HepG2 (cell line): ENCODE data around the gene GALNTL6. TPM values are rescaled to one million over a fixed set of nuclear protein-coding genes. Genes with fewer than 3 reads are reported as not detected.

Experiments used
- ATAC-seq: fragments of 200-7000 bp; cut with Tn5 transposase; 3 replicates; pipeline ENCODE4 v1.9.1; 2020; ENCODE audit warnings: mild to moderate bottlenecking, moderate library complexity
- BruUV-seq: library from RNA; stranded (reverse); fragments of 400-500 nt; replicated peaks from 2 replicates; lab custom pipeline; 2021; lab: Mats Ljungman, UMichigan
- CTCF ChIA-PET: fragments of 300-600 bp; formaldehyde crosslinking; extraction: SDS; loops from one replicate; lab custom pipeline; 2021; ENCODE audit warnings: low total read pairs, inconsistent platforms, low intra/inter-chr PET ratio; lab: Yijun Ruan, JAX
- POLR2A ChIA-PET: fragments of 350-600 bp; sonication (Branson Sonifier 250); formaldehyde crosslinking; loops from one replicate; lab custom pipeline; 2020; ENCODE audit warnings: antibody characterized with exemption, inconsistent platforms; lab: Yijun Ruan, JAX
- DNase-seq: peaks from one replicate; pipeline ENCODE4 v3.0.0-alpha.2; 2015; ENCODE audit warnings: low spot score
- FAIRE-seq: peaks from 3 replicates; lab custom pipeline; 2011; peaks lifted over from hg19 to GRCh38; lab: Jason Lieb, UNC
- H2AFZ ChIP-seq: one replicate; pipeline ENCODE4 v1.6.1; 2011; ENCODE audit warnings: low read length, inconsistent platforms
- H3K27ac ChIP-seq: fragments of 300-600 bp; 3 replicates; pipeline ENCODE4 v1.8.0; 2011; ENCODE audit warnings: mixed run types, mild to moderate bottlenecking, mixed read lengths, low read length, inconsistent platforms; ENCODE audit not compliant: insufficient read depth; ENCODE audit errors: extremely low read length
- H3K27me3 ChIP-seq, 2 experiments: fragments of 200-600 bp in 1 of 2; 2 replicates in 1 of 2; 3 replicates in 1 of 2; pipeline versions ENCODE4 v1.6.0 to v1.8.0; 2011; ENCODE audit warnings: low read length in 2 of 2, mild to moderate bottlenecking in 2 of 2, moderate library complexity in 2 of 2, inconsistent platforms in 1 of 2; ENCODE audit not compliant: insufficient read depth in 2 of 2, control insufficient read depth in 1 of 2
- H3K36me3 ChIP-seq, 2 experiments: fragments of 200-600 bp in 1 of 2; replicated peaks in 1 of 2; 2 replicates in 1 of 2; 3 replicates in 1 of 2; pipeline versions ENCODE4 v1.5.1 to v1.8.0; 2011; ENCODE audit warnings: low read length in 2 of 2, inconsistent platforms in 1 of 2; ENCODE audit not compliant: insufficient read depth in 2 of 2, control insufficient read depth in 1 of 2
- H3K4me1 ChIP-seq: 2 replicates; pipeline ENCODE4 v1.5.1; 2012; ENCODE audit warnings: low read length, inconsistent platforms; ENCODE audit not compliant: insufficient read depth
- H3K4me2 ChIP-seq: 2 replicates; pipeline ENCODE4 v1.6.0; 2011; ENCODE audit warnings: low read depth, low read length, inconsistent platforms
- H3K4me3 ChIP-seq, 3 experiments: fragments of 200-600 bp in 1 of 3; sonication (generic), shearing (Covaris generic) in 1 of 3; replicated peaks in 1 of 3; 2 replicates each; pipeline ENCODE4 v1.5.1; 2011 to 2016; ENCODE audit warnings: low read length in 3 of 3, inconsistent platforms in 2 of 3, low read depth in 2 of 3, mild to moderate bottlenecking in 2 of 3, control low read depth in 1 of 3, mixed read lengths in 1 of 3; ENCODE audit not compliant: insufficient read depth in 1 of 3
- H3K79me2 ChIP-seq: one replicate; pipeline ENCODE4 v1.6.1; 2011; ENCODE audit warnings: low read length, inconsistent platforms; ENCODE audit not compliant: insufficient read depth
- H3K9ac ChIP-seq: 2 replicates; pipeline ENCODE4 v1.6.0; 2011; ENCODE audit warnings: mild to moderate bottlenecking, low read depth, low read length, inconsistent platforms; ENCODE audit not compliant: insufficient read depth
- H3K9me3 ChIP-seq: 2 replicates; pipeline ENCODE4 v1.5.1; 2012; ENCODE audit warnings: mild to moderate bottlenecking, low read length
- H4K20me1 ChIP-seq: 2 replicates; pipeline ENCODE4 v1.6.0; 2011; ENCODE audit warnings: inconsistent platforms, mild to moderate bottlenecking, low read length, moderate library complexity; ENCODE audit not compliant: insufficient read depth
- GLI4 ChIP-seq: sonication (generic); formaldehyde crosslinking; IDR thresholded peaks from 2 replicates; pipeline ENCODE4 v1.5.1; 2020; ENCODE audit warnings: missing genetic modification reagents, mild to moderate bottlenecking, moderate library complexity, borderline replicate concordance
- HNF4G ChIP-seq, 2 experiments: sonication (generic) in 1 of 2; formaldehyde crosslinking in 1 of 2; IDR thresholded peaks; 2 replicates each; pipeline versions ENCODE4 v1.4.0 to v1.6.1; 2011 to 2020; ENCODE audit warnings: borderline replicate concordance in 2 of 2, low read depth in 2 of 2, mild to moderate bottlenecking in 2 of 2, low read length in 1 of 2, missing genetic modification reagents in 1 of 2, moderate library complexity in 1 of 2
- NCOR1 ChIP-seq: fragments of 200-600 bp; sonication (generic); IDR thresholded peaks from 2 replicates; pipeline ENCODE4 v1.7.0; 2017; ENCODE audit warnings: antibody characterized with exemption, low read length, borderline replicate concordance
- NR2F1 ChIP-seq, 2 experiments: fragments of 450-650 bp in 1 of 2; formaldehyde crosslinking in 1 of 2; IDR thresholded peaks; 2 replicates each; pipeline versions ENCODE4 v1.5.0 to v1.6.1; 2016 to 2020; ENCODE audit warnings: mild to moderate bottlenecking in 1 of 2, missing compliant biosample characterization in 1 of 2, missing genetic modification reagents in 1 of 2, moderate library complexity in 1 of 2
- SNRNP70 ChIP-seq: fragments of 200-400 bp; formaldehyde crosslinking; IDR thresholded peaks from 2 replicates; pipeline ENCODE4 v1.6.1; 2017; ENCODE audit warnings: mild to moderate bottlenecking, low read depth, low read length, moderate library complexity
- TAF15 ChIP-seq: fragments of 200-400 bp; formaldehyde crosslinking; IDR thresholded peaks from one replicate; pipeline ENCODE4 v1.6.1; 2018; ENCODE audit warnings: mild to moderate bottlenecking, low read depth, low read length; ENCODE audit not compliant: poor library complexity, severe bottlenecking
- ZNF234 ChIP-seq: sonication (generic); formaldehyde crosslinking; conservative IDR thresholded peaks from 2 replicates; pipeline ENCODE4 v1.5.1; 2020; ENCODE audit warnings: mild to moderate bottlenecking, missing genetic modification reagents
- ZNF382 ChIP-seq: sonication (generic); formaldehyde crosslinking; IDR thresholded peaks from 2 replicates; pipeline ENCODE4 v1.5.0; 2020; ENCODE audit warnings: missing genetic modification reagents, mild to moderate bottlenecking, borderline replicate concordance
- ZNF615 ChIP-seq: sonication (generic); formaldehyde crosslinking; IDR thresholded peaks from 2 replicates; pipeline ENCODE4 v1.5.0; 2020; ENCODE audit warnings: mild to moderate bottlenecking, missing genetic modification reagents, borderline replicate concordance
- ZSCAN21 ChIP-seq: sonication (generic); formaldehyde crosslinking; IDR thresholded peaks from 2 replicates; pipeline ENCODE4 v1.8.0; 2022; ENCODE audit warnings: mild to moderate bottlenecking, missing genetic modification reagents, moderate library complexity, borderline replicate concordance
- WGBS: methylation state at CpG from one replicate; pipeline ENCODE4 v1.1.6; 2017; ENCODE audit warnings: low lambda C conversion rate; 5-methylcytosine and 5-hydroxymethylcytosine counted together
- in situ Hi-C: cut with HindIII; loops from 2 replicates; pipeline ENCODE4 v1.10.0; 2017; ENCODE audit warnings: low pct_unique_long_range_greater_than_20kb; ENCODE audit not compliant: extremely low pct_ligation_motif_present
- intact Hi-C: fragments of 100-400 bp; cut with micrococcal nuclease; formaldehyde crosslinking; loops from one replicate; pipeline ENCODE4 v1.10.0; 2022; ENCODE audit not compliant: unreplicated experiment
- polyA plus RNA-seq, 8 experiments: library from polyadenylated mRNA; depleted of rRNA in 3 of 8; stranded (reverse) in 7 of 8; unstranded in 1 of 8; fragments of >200 nt; fragmentation: Illumina TruSeq in 4 of 8; extraction: Trizol in 4 of 8; gene quantifications; 2 replicates each; pipeline versions ENCODE4 v1.2.1 to v1.2.3, GENCODE V29; 2011 to 2016; ENCODE audit warnings: low read depth in 4 of 8, missing spikeins in 1 of 8, mixed read lengths in 1 of 8; ENCODE audit not compliant: insufficient read depth in 1 of 8
- total RNA-seq, 5 experiments: library from RNA; depleted of rRNA; stranded (reverse); fragments of >200 nt; fragmentation: Illumina TruSeq; extraction: Trizol; gene quantifications; 2 replicates each; pipeline ENCODE4 v1.2.3, GENCODE V29; 2016; ENCODE audit warnings: low read depth in 1 of 5
- TF ChIP-seq, protein P1 (sequence below): sonication (generic); formaldehyde crosslinking; IDR thresholded peaks from 2 replicates; pipeline ENCODE4 v1.5.0; 2020; ENCODE audit warnings: mild to moderate bottlenecking, low read depth, missing genetic modification reagents, borderline replicate concordance

GALNTL6 gene
- total and polyA plus RNA-seq, 2 of the 13 experiments (the other 11 are each of a cell fraction or from before 2014, with no cell fraction given): not detected

DNA sequence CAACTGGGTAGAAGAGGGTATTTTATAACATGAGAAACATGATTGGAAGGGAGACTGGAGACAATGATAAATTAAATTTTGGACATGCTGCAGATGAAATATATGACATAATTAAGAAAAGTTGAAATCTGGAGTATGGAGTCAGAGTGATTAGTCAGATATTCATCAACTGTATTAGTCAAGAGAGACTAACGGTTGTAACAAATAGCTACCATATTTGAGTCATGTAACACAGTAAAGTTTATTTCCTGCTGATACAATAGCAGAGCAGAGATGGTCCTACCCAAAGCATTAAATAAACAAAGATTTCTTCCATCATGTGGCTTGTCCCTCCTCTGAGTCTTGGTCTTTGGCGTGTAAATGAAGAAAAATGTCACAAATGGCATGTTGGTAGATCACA is 321.3 kb downstream of the GALNTL6 start (continued):
- TF ChIP-seq HNF4G (IDR thresholded peaks at IDR 0.05; ENCODE audit: borderline replicate concordance, low read depth, low read length): no peak
- TF ChIP-seq HNF4G (CRISPR knock-in tag; IDR thresholded peaks at IDR 0.05; ENCODE audit: borderline replicate concordance, low read depth): no peak
- no peak for TF ChIP-seq ZNF615 (CRISPR knock-in tag)
- TF ChIP-seq ZNF234: no peak

DNA sequence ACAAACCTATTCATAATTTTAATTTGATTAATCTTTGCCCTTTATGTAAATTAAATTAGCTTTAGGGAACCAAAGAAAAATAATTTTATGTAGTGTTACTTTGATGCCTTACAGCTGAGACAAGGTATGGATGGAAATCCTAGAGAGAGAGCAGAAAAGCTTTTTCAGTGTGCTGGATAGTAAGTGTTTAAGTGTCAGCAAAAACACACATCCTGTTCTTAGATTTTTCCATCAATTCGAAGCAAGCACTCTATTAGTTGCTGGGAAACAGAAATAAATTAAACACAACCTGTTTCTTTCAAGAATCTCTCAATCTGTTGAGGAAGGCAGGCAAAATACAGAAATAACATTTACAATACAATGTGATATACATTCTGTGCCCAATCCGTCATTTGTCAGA is 327.8 kb downstream of the GALNTL6 start:
- Histone ChIP-seq H3K9ac (no peak overlapping the region), H2AFZ (no peak overlapping the region), H3K27ac (no peak overlapping the region), H3K4me1 (no peaks in the 10 kb centered on the region), H3K36me3 (no peaks in the 10 kb centered on the region), H3K4me2 (no peak overlapping the region), H3K4me3 (no peak overlapping the region), H3K79me2 (no peaks in the 10 kb centered on the region), H4K20me1 (no peaks in the 10 kb centered on the region), H3K9me3 (no peaks in the 10 kb centered on the region), H3K27me3 (no peaks in the 10 kb centered on the region)
- DNase-seq (no peak), FAIRE-seq (no peak), ATAC-seq (no peak)
- in situ Hi-C loops (no loop called here), intact Hi-C loops (no loop called here)
- WGBS: 3% methylated on average over 2 of the region's 2 CpGs
- POLR2A ChIA-PET: no interaction called here
- no TSS peak for BruUV-seq
- CTCF ChIA-PET: no interaction called here
- no peak for TF ChIP-seq GLI4 (CRISPR knock-in tag)
- TF ChIP-seq NR2F1 (CRISPR knock-in tag; IDR thresholded peaks at IDR 0.05): no peak
- TF ChIP-seq NCOR1: no peak
- no peak for TF ChIP-seq ZNF382 (CRISPR knock-in tag)
- TF ChIP-seq ZSCAN21: no peak
- TF ChIP-seq TAF15: no peak
- TF ChIP-seq, protein P1, sequence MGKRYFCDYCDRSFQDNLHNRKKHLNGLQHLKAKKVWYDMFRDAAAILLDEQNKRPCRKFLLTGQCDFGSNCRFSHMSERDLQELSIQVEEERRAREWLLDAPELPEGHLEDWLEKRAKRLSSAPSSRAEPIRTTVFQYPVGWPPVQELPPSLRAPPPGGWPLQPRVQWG (CRISPR knock-in tag): no peak
- no peak for TF ChIP-seq SNRNP70
